Kidney (tissue), 14 donors: ENCODE data around the gene NSD2. TPM values are rescaled to one million over a fixed set of nuclear protein-coding genes. Genes with fewer than 3 reads are reported as not detected.
"Not testable (repeated sequence)": the region's sequence is repeated elsewhere in the genome, so short reads cannot be mapped to it uniquely, and the experiment has no call there.

Experiments
- DNase-seq, 5 donors: peaks; one replicate each; pipeline ENCODE4 v3.0.0-alpha.2; 2013 to 2020
- FAIRE-seq: peaks from 2 replicates; lab custom pipeline; 2012; peaks lifted over from hg19 to GRCh38; lab: Jason Lieb, UNC
- H3K27ac ChIP-seq, 2 donors: one replicate each; pipeline ENCODE4 v1.7.0; 2013; ENCODE audit warnings: low read depth in 2 of 2, low read length in 2 of 2, inconsistent platforms in 1 of 2
- H3K27me3 ChIP-seq: one replicate; pipeline ENCODE4 v1.7.1; 2013; ENCODE audit warnings: low read length, inconsistent platforms; ENCODE audit not compliant: control insufficient read depth, insufficient read depth
- H3K36me3 ChIP-seq, 3 donors: one replicate each; pipeline versions ENCODE4 v1.7.0 to v1.7.1; 2013; ENCODE audit warnings: low read length in 3 of 3, control low read depth in 1 of 3, inconsistent platforms in 1 of 3; ENCODE audit not compliant: insufficient read depth in 3 of 3, control insufficient read depth in 2 of 3
- H3K4me1 ChIP-seq, 3 donors: one replicate each; pipeline versions ENCODE4 v1.7.0 to v1.7.1; 2013; ENCODE audit warnings: low read length in 3 of 3, inconsistent platforms in 1 of 3, low read depth in 1 of 3; ENCODE audit not compliant: control insufficient read depth in 2 of 3, insufficient read depth in 2 of 3
- H3K4me3 ChIP-seq, 3 donors: one replicate each; pipeline versions ENCODE4 v1.7.0 to v1.8.1; 2013; ENCODE audit warnings: low read length in 3 of 3, control low read depth in 1 of 3, inconsistent platforms in 1 of 3
- H3K9ac ChIP-seq, 3 donors: one replicate each; pipeline versions ENCODE4 v1.7.0 to v1.7.1; 2013; ENCODE audit warnings: low read length in 3 of 3, control low read depth in 1 of 3, inconsistent platforms in 1 of 3
- H3K9me3 ChIP-seq, 3 donors: one replicate each; pipeline versions ENCODE4 v1.7.0 to v1.7.1; 2013; ENCODE audit warnings: low read length in 3 of 3, control low read depth in 1 of 3, inconsistent platforms in 1 of 3; ENCODE audit not compliant: control insufficient read depth in 2 of 3, insufficient read depth in 1 of 3
- CTCF ChIP-seq: IDR thresholded peaks from 3 replicates; pipeline ENCODE4 v1.5.1; 2012; ENCODE audit warnings: mild to moderate bottlenecking, moderate library complexity, borderline replicate concordance; ENCODE audit not compliant: insufficient read depth; ENCODE audit errors: extremely low read depth
- intact Hi-C: fragments of 100-400 bp; cut with DNase I; formaldehyde crosslinking; loops from one replicate; pipeline ENCODE4 v1.11.1; 2022
- polyA plus RNA-seq: library from polyadenylated mRNA; stranded (reverse); fragments of 350-450 nt; fragmentation: Illumina TruSeq; extraction: RNeasy Lipid Tissue Mini Kit (QIAGEN cat#74804); gene quantifications from one replicate; pipeline ENCODE4 v1.2.3, GENCODE V29; 2014; ENCODE audit warnings: low read depth, low replicate concordance; ENCODE audit not compliant: insufficient read depth
- total RNA-seq: library from RNA; stranded (reverse); fragmentation: NEBNext Ultra II Directional; extraction: Animal tissue kit (Norgen Biotek cat#: 25700); gene quantifications from one replicate; pipeline ENCODE4 v1.2.1, GENCODE V29; 2021
- donor health status: control.
- donor health status: control.
- donor health status: control.
- donor health status: control.
- donor health status: control.
- donor health status: DM: yes; HTN: yes; CAD: no.
- donor health status: Normal renal cell carcinoma (clear cell type).

NSD2 gene
- total and polyA plus RNA-seq, 2 donors from 2014 or later, result 5.5 to 51.2 TPM

GRCh38 chr4:1842339-1842895 lies 28.8 kb upstream of the NSD2 start:
- Histone ChIP-seq H3K9ac (no peak overlapping the region), H3K27ac (no peak overlapping the region), H3K4me1 (peaks cover 0 to 18% (median 13%) of the 10 kb centered on the region in 3 donors), H3K27me3 (no peaks in the 10 kb centered on the region), H3K4me3 (no peak overlapping the region), H3K36me3 (peaks cover 0 to 29% (median 14%) of the 10 kb centered on the region in 3 donors), H3K9me3 (no peaks in the 10 kb centered on the region)
- intact Hi-C loops, result no loop called here
- FAIRE-seq, result no peak
- TF ChIP-seq CTCF, result no peak
- no peak for DNase-seq

GRCh38 chr4:1842993-1843448 lies 28.2 kb upstream of the NSD2 start:
- no peak overlapping the region for H3K27ac ChIP-seq
- H3K4me1 ChIP-seq, result peaks cover 0 to 18% (median 13%) of the 10 kb centered on the region in 3 donors
- H3K4me3 ChIP-seq, result no peak overlapping the region
- no peaks in the 10 kb centered on the region for H3K9me3 ChIP-seq
- intact Hi-C loops, result no loop called here
- H3K27me3 ChIP-seq, result no peaks in the 10 kb centered on the region
- TF ChIP-seq CTCF, result no peak
- DNase-seq (peak in 1 of 5 donors; percentile 10), FAIRE-seq (no peak)
- H3K9ac ChIP-seq, result no peak overlapping the region
- H3K36me3 ChIP-seq, result peaks cover 0 to 29% (median 14%) of the 10 kb centered on the region in 3 donors

- no peak overlapping the region for H3K4me3 ChIP-seq
- no peak for FAIRE-seq
- no peak for DNase-seq
- intact Hi-C loops, result no loop called here
- H3K27ac ChIP-seq, result no peak overlapping the region
- no peak for TF ChIP-seq CTCF
- peaks cover 0 to 18% (median 13%) of the 10 kb centered on the region in 3 donors for H3K4me1 ChIP-seq
- H3K9ac ChIP-seq, result no peak overlapping the region
- no peaks in the 10 kb centered on the region for H3K27me3 ChIP-seq
- H3K36me3 ChIP-seq, result peaks cover 0 to 29% (median 12%) of the 10 kb centered on the region in 3 donors
- H3K9me3 ChIP-seq, result no peaks in the 10 kb centered on the region
Measured at GRCh38 chr4:1843852-1844251, 27.3 kb upstream of the NSD2 start.

- H3K9me3 ChIP-seq, intact Hi-C loops, H3K27ac ChIP-seq, FAIRE-seq, H3K27me3 ChIP-seq, H3K4me3 ChIP-seq, DNase-seq, H3K9ac ChIP-seq: not testable (repeated sequence)
- H3K4me1 ChIP-seq, result peaks cover 0 to 18% (median 13%) of the 10 kb centered on the region in 3 donors
- H3K36me3 ChIP-seq, result peaks cover 0 to 23% (median 7%) of the 10 kb centered on the region in 3 donors
Measured at GRCh38 chr4:1844618-1845017, 26.6 kb upstream of the NSD2 start.
